GM18507 (cell line): ENCODE measurements around the gene C17orf114.
A peak's percentile ranks its signal among the peaks of the same experiment; 100 is the strongest.
"Not testable (repeated sequence)": the region's sequence is repeated elsewhere in the genome, so short reads cannot be mapped to it uniquely, and the experiment has no call there.

Experiments
- DNase-seq: peaks from one replicate; pipeline ENCODE4 v3.0.0; 2011; ENCODE audit warnings: low read depth; ENCODE audit not compliant: insufficient read length; ENCODE audit errors: extremely low spot score
- FAIRE-seq: peaks from 2 replicates; lab custom pipeline; 2011; peaks lifted over from hg19 to GRCh38; lab: Jason Lieb, UNC

The C17orf114 gene

DNA sequence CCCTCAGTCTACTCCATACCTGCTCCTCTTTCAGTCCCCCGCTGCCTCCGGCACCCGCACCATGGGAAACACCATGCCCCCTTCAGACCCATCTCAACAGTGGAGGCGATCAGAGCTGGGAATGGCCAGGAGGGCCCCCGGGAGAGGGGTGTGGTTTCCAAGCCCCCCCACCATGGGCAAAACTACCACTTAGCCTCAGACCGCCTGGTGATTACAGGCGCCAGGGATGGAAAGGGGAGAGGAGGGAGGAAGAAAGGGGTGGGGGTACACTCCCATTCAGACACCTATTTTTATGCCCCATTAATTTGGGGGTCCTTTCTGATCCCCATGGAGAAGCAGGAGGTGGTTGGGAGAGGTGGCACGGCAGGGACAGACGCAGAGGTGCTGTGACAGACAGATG is at the start of gene C17orf114:
TSS of gene C17orf114 (minus strand) at position 101 of the 400 bp plus-strand sequence.
- DNase-seq: no peak
- FAIRE-seq: no peak

DNA sequence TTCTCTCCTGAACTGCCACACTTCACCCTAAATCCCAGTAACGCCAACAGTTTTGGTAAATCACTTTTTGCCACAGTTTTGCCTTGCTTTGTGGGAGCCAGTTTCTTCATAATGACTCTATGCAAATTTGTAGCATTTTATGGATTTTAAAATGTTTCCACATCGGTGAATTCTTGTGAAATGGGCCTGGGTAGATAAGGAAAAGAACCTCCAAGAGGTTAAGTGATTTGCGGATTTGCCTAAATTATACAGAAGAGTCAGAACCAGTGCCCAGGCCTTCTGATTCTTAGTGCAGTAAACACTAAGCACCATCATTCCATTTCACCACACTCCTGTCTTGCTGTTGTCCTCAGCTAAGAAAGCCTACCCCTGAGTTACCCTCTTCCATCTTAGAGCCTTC is 49.0 kb upstream of the C17orf114 start:
- FAIRE-seq: no peak
- no peak for DNase-seq

GRCh38 chr17:4850246-4850645 is 48.1 kb upstream of the C17orf114 start:
- DNase-seq (no peak), FAIRE-seq (no peak)

DNA sequence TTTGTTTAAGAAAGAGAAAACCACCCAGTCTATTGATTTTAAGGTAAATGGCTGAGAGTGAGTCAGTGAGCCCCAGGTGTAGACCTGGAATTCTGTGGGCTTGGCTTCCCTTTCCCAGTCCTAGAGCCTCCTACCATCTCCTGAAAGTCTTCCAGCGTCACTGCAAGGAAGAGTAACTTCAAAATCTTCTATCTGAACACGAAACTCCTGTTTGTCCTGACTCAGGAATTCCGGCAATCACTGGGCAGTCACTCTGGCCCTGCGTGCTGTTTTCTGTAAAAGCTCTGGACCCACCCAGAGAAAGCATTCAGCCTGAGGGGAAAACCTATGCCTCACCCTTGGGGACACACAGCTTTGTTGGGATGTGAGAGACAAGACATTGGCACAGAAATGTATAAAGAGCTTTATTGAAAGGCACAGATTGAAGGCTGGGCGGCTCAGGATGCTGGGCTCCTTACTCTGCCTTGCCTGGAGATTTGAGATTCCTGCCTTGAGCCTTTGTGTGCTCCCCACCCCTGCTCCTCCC is 46.9 kb upstream of the C17orf114 start:
- FAIRE-seq (no peak), DNase-seq (no peak)

- DNase-seq: no peak
- FAIRE-seq: no peak
These were observed 44.7 kb upstream of the C17orf114 start for GRCh38 chr17:4846635-4847390.

DNA sequence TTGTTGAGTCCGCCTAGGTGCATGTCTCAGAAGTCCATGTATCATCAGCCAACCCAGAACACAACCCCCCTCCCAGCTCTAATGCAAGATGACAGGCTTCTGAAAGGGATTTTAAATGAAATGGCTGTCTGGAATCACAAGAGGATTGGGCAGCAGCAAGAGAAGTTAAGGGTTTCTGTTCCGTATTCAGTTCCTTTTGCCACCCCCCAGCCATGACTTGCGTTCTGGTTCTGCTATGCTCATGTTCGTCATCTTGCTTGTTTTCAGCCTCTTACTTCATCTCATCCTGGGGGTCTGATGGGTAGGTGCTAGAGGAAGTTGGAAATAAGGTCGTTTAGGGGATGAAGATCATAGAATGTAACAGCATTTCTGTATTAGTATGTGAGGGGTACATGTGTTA is 43.0 kb upstream of the C17orf114 start:
- FAIRE-seq (no peak), DNase-seq (no peak)

DNA sequence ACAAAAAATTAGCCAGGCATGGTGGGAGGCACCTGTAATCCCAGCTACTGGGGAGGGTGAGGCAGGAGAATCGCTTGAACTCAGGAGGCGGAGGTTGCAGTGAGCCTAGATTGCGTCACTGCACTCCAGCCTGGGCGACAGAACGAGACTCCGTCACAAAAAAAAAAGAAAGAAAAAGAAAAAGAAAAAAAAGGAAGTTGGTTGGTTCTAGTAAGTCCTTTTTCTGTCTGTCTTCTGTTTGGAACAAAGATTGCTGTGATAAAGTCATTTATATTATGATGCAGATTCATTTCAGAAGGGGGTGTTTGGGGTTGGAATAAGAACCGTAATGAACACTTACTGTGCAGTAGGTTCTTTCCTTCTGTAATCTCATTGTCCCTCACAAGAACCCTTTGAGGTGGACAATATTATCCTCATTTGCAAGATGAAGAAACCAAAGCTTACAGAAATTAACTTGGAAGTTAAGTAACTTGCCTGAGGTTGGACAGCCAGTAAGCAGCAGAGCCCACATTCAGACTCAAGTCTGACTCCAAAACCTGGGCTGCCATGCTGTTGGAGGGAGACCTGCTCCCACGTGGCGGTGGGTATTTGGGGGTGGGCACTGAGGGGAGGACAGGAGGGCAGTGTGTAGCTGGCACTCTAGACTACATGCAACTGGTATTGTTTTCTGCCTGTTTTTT is 41.3 kb upstream of the C17orf114 start:
- FAIRE-seq: no peak

GRCh38 chr17:4842376-4842775 is 40.2 kb upstream of the C17orf114 start:
- DNase-seq: no peak
- FAIRE-seq: no peak

More for the DNA sequence above, 41.3 kb upstream of the C17orf114 start:
- no peak for DNase-seq

DNA sequence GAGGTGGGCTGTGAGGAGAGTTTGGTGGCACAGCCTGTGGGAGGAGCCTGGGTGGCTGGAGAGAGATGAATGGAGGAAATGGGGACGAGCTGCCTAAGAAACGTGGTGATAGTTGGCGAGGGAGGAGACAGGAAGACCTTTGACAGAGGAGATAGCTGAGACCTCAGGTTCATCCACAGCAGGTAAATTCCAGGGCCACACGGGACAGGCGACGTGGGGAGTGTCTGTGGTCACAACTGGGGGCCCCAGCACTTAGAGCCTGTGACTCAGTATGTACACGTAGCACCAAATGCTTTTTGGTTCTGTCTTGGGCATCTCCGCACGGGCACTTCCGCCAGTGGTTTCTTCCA is 38.7 kb upstream of the C17orf114 start:
- no peak for DNase-seq
- FAIRE-seq: no peak

DNA sequence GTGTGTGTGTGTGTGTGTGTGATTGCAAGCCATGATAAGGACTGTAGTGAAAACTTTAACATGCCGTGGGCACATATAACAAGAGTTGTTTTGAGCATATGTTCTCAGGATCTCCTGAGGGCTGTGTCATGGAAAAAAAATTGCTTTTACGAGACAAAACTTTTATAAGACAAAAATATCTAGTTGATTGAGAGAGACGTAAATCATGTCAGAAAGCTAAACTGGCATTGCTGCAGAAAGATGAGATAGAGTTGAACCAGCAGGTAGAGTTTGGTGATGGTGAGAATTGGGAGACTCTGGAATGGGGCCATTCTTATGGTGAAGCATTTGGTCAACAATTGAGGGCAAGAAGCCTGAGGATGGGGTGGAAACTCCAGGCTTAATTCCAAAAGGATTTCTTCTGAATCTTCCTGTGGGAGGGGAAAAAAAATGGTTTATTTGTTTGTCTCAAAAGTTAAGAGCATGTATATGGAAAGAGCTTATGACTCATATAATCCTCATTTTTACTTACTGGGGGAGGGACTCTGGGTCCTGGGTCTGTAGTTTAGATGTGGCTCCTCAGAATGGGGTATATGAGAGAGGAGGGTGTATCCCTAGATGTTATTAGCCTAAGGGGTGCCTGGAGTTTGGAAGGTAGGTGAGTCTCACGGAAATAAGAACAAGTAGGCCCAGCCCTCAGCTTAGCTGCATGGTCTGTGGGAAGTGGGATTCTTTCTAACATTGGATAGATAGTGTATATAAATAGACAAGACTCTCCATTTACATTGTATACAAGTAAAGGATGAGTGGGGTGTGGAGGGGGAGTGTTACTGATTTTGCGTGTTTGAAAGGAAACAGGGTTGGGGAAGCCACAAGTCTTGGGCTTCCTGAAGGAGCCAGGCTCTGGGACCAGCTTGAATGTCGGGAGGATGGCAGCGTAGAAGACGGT is 38.1 kb upstream of the C17orf114 start:
- FAIRE-seq: no peak

DNA sequence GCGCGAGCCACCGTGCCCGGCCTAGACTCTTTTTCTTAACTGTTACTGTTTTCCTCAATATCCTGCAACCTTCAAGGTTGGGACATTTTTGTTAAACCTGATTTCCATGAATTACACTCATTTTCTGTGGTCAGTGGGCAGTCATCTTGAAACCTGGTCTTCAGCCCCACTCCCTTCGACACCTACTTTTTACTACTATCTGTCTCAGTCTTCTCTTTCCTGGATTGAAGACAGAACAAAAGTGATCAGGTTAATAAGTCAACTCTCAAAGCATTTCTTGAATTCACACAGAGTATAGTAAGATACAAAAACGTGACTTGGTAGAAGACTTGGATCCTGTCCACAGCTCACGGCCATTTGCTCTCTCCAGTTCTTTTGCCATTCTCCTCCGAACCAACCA is 37.1 kb upstream of the C17orf114 start:
- FAIRE-seq: no peak

More for the DNA sequence above, 38.1 kb upstream of the C17orf114 start:
- DNase-seq: no peak

GRCh38 chr17:4838309-4838785 is 36.2 kb upstream of the C17orf114 start:
- FAIRE-seq: no peak
- no peak for DNase-seq

More for the DNA sequence above, 37.1 kb upstream of the C17orf114 start:
- no peak for DNase-seq

DNA sequence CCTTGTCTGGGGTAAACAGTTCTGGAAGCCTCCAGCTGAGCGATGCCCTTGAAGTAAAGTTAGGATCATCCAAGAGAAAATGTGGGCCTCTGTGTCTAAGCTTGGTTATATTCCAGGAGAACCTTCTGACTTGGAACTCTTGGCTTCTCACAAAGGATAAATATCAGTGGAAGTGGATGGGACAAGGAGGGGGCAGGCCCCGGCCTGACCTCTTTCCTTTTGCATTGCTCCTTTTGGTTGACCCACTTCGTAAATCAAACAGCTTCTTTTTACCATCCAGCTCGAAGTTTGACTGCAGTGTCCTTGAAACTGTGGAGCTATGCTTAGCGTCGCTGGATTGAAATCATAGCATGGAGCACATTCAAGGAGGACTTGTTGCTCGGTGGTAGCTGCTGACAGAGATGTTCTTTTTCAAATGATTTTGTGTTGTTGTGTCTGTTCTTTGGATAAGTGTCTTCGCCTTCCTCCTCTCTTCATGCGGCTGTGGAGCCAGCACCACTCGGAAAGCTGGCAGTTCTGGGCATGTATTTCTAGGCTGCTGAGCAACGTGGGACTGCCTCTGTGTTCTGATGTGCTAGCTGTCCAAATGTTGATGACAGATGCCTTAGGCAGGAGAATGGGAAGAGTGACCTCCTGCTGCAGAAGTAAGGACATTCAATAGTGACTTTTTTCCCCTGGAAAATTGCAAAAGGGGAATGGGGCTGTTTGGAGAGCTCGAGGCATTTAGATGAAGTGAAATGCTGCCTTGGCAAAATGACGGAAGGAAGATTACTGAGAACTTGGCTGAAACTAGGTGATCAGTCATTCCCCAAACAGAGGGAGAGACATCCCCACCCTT is 35.6 kb upstream of the C17orf114 start:
- no peak for FAIRE-seq
- no peak for DNase-seq

- FAIRE-seq (no peak), DNase-seq (no peak)
These were observed 34.1 kb upstream of the C17orf114 start for GRCh38 chr17:4836221-4836620.

DNA sequence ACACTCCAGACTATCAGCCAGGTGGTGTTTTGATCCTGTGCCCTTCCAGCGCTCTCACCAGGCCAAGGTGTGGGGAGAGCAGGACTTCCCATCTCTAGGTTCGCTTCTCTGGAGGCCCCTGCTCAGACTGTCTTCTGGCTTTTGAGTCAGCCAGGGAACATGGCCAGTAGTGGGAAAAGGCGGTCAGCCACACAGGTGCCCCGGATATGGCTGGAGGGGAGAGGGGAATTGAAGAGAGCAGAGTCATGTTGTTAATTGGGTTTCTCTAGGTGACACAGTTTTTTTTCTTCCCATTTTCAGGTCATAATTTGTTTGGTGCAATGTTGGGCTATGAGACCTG is 32.5 kb upstream of the C17orf114 start:
- FAIRE-seq: no peak
- DNase-seq: no peak

- DNase-seq (no peak), FAIRE-seq (no peak)
These were observed 32.0 kb upstream of the C17orf114 start for GRCh38 chr17:4833941-4834680.

DNA sequence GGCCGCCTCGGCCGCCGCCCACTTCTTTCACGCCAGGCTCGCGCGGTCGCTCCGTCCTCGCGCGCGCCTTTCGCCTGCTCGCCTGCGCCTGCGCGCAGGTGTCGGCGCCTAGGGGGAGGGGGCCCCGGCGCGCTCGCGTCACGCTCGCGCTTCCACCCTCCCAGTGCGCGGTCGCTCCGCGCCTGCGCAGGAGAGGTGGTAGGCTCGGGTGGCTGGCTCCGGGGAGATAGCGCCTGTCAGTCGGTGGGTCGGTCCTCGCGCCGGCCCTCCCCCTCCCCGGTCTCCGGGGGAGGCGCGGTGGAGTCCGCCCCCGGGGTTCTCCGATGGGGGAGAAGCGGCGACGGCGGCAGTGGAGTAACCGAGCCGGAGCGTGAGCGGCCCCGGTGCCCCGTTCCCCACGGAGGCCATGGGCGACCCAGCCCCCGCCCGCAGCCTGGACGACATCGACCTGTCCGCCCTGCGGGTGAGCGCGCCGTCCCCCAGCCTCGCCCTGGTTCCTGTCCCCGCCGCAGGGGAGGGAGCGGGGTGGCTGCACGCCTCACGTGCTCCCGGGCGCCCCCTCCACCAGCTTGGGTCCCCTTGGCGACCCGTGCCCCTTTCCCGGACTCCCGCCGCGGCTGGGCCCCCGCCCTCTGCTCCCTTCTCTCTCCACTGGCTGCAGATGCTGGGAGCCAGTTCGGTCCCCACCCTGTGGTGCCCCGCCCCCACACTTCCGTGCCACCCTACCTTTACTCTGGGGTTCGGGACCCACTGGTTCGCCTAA is 31.2 kb upstream of the C17orf114 start, which contains the start of gene MINK1:
TSS of gene MINK1 (plus strand) at position 163 of the 763 bp plus-strand sequence. CDS start at position 407, 244 bp downstream.
- DNase-seq: peak; percentile 100
- FAIRE-seq: peak; percentile 75

DNA sequence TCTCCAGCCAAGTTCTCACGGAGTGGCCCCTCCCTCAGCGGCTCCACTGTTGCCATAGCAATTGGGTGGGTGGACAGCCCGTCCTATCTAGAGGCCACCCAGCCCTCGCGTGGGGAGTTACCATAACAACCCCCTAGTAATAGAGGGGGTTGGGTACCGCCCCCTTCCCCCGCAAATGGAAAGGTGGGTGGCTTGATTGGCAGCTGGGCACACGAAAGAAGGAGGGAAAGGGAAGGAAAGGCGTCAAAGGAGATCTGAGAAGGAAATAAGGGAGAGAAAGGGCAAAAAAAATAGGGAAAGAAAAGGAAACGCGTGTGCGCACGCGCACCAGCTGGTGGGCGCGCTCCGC is 30.7 kb upstream of the C17orf114 start:
- not testable (repeated sequence) for DNase-seq, FAIRE-seq
